ENCODE measurements around the gene RPN1.
"Not testable (repeated sequence)": the region's sequence is repeated elsewhere in the genome, so short reads cannot be mapped to it uniquely, and the experiment has no call there.

RPN1 gene

GRCh38 chr3:128650096-128651050 lies at the start of gene RPN1:
RPN1 (minus strand) TSS chr3:128650818; CDS start chr3:128650800, 18 bp downstream.
- in situ Hi-C loops (cut with HindIII; ENCODE audit: low sequenced_read_pairs) = no loop called here

- in situ Hi-C loops (cut with HindIII; ENCODE audit: low sequenced_read_pairs) = no loop called here
Observed at GRCh38 chr3:128698211-128699047, 47.8 kb upstream of the RPN1 start.

DNA sequence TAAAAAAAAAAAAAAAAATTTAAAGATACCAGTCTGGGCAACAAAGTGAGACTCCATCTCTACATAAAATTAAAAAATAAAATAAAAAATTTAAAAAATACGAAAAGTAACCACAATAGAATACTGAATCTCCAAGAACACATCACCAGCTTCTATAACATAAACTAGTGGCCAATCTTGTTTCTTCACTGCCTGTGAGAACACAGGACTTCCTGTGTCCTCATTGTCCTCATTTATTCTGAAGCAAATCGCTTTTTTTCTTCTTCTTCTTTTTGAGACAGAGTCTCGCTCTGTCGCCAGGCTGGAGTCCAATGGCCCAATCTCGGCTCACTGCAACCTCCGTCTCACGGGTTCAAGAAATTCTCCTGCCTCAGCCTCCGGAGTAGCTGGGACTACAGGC lies 46.7 kb upstream of the RPN1 start:
- in situ Hi-C loops (cut with HindIII; ENCODE audit: low sequenced_read_pairs) = no loop called here

DNA sequence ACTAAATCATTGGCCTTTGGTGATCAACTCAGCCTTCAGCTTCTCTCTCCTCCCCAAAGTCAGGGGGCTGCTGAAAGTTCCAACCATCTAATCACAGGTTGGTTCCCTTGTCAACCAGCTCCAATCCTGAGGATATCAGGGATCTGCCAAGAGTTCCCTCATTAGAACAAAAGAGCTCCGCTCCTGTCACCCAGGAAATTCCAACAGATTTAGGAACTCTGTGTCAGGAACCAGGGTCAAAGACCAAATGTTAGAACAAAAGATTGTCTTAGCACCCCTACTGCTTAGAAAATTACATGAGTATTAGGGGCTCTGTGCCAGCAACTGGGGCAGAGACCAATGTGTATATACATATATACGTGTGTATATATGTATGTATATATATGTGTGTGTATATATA lies 43.1 kb upstream of the RPN1 start:
- in situ Hi-C loops (cut with HindIII; ENCODE audit: low sequenced_read_pairs) = no loop called here

- in situ Hi-C loops (cut with HindIII; ENCODE audit: low sequenced_read_pairs) = no loop called here
Observed at GRCh38 chr3:128689060-128689459, 38.4 kb upstream of the RPN1 start.

GRCh38 chr3:128686465-128686864 lies 35.8 kb upstream of the RPN1 start:
- in situ Hi-C loops (cut with HindIII; ENCODE audit: low sequenced_read_pairs) = no loop called here

- in situ Hi-C loops (cut with HindIII; ENCODE audit: low sequenced_read_pairs) = no loop called here
Observed at GRCh38 chr3:128684986-128685726, 34.5 kb upstream of the RPN1 start.

- in situ Hi-C loops (cut with HindIII; ENCODE audit: low sequenced_read_pairs) = no loop called here
Observed at GRCh38 chr3:128683957-128684356, 33.3 kb upstream of the RPN1 start.

DNA sequence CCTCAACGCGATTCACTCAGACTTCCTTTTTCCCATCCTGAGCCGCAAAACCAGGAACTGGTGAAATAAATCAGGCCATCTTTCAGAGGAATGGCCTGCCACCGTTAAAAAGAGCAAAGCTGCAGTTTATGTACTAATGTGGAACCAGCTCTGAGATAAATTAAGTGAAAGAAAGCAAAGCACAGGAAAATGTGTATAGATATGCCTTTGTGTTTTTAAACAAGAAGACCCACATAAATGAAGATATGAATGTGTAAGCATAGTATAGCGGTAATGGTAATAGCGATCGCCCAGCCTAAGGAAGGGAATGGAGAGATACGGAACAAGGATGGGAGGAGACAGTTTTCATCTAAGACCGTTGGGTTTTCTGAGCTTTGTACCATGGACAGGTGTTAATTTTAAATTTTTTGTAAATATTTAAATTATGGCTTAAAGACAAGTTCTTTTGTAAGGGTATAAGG lies 30.8 kb upstream of the RPN1 start:
- in situ Hi-C loops (cut with HindIII; ENCODE audit: low sequenced_read_pairs) = no loop called here

DNA sequence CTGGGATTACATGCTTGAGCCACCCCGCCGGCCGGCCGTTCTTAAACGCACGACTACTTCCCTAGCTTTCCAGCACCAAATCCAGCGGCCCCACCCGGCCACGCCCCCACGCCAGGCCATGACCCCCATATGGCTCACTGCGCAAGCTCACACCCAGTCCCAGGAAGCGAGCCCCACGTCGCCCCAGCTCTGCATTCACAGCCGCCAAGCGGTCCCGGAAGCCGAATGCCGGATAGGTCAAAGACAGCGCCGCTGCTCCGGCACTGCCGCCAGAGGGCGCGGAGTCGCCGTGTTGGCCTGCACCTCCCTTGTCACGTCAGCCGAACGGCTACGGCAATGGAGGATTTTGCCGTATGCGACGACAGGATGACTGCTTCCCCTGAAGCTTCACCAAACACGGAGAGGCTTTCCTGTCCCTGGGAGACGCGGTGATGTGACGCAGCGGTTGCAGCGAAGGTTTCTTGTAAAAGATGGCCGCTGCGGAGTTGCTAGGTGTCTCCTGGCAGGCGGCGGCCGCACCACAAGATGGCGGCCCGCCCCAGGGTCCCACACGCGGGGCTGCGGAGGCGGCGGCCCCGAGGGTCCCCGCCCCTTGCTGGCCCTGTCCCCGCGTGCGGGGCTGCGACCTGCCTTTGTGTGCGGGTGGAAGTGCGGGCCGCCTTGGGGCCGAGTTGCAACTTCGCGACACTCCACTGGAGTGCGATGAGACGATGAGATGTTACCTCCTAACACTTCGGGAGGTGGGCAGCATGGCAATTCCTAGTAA lies 30.2 kb upstream of the RPN1 start:
- in situ Hi-C loops (cut with HindIII; ENCODE audit: low sequenced_read_pairs) = no loop called here

GRCh38 chr3:128679338-128679737 lies 28.7 kb upstream of the RPN1 start:
- in situ Hi-C loops (cut with HindIII; ENCODE audit: low sequenced_read_pairs) = no loop called here

GRCh38 chr3:128675802-128676201 lies 25.2 kb upstream of the RPN1 start:
- in situ Hi-C loops (cut with HindIII; ENCODE audit: low sequenced_read_pairs) = not testable (repeated sequence)

DNA sequence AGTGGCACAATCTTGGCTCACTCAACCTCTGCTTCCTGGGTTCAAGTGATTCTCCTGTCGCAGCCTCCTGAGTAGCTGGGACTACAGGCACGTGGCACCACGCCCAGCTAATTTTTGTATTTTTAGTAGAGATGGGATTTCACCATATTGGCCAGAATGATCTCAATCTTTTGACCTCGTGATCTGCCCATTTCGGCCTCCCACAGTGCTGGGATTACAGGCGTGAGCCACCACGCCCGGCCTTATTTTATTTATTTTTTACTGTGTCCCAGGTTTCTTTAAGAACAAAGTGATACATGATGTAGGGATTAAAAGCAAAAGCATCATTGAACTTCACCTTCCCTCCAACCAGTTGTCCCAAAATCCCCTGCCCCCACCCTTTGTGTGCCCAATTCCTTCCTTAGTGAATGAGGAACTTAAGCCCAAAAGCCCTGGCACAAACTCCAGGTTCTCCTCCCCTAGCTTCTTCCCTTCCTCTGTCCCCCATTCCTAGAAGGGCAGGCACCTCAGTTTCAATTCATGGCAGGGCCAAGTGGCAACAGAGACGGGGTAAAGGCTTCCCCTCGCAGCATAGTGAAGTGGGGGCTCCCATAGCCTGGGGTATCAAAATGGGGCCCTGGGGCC lies 23.7 kb upstream of the RPN1 start:
- in situ Hi-C loops (cut with HindIII; ENCODE audit: low sequenced_read_pairs) = no loop called here

DNA sequence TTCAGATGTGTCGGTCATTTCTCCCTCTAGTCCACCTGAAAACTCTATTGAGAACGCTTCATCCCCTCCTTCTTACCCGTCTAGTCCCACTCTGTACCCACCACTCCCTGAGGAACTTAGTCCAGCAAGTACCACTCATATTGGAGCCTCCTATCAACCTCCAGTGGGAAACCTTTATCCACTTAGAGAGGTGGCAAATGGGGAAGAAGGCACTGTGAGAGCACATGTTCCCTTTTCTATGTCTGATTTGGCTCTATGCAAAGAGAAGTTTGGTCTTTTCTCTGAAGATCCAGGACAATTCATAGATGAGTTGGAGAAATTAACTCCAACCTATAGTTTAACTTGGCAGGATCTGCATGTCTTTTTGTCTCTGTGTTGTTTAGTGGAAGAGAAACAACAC lies 17.0 kb upstream of the RPN1 start:
- in situ Hi-C loops (cut with HindIII; ENCODE audit: low sequenced_read_pairs) = no loop called here

GRCh38 chr3:128665362-128666021 lies 14.9 kb upstream of the RPN1 start:
- in situ Hi-C loops (cut with HindIII; ENCODE audit: low sequenced_read_pairs) = no loop called here

DNA sequence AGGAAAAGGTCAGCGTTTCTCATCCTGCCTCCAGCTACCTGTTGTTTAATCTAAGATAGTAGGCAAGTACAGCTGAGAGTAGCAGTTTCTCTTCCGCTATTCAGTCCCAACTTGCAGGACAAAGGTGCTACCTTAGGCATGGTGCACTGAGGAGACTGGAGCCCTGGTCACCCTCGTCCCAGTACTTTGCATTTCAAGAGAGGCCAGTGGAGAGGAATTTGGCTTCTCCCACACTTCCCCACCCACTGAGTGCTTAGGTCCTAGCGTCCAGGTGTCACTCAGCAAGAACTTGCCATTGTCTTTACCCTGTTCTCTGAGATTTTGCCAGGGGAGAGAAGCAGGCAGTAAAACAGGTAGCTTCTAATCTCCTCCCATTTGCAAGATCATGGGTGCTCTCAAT lies 12.5 kb upstream of the RPN1 start:
- in situ Hi-C loops (cut with HindIII; ENCODE audit: low sequenced_read_pairs) = no loop called here

DNA sequence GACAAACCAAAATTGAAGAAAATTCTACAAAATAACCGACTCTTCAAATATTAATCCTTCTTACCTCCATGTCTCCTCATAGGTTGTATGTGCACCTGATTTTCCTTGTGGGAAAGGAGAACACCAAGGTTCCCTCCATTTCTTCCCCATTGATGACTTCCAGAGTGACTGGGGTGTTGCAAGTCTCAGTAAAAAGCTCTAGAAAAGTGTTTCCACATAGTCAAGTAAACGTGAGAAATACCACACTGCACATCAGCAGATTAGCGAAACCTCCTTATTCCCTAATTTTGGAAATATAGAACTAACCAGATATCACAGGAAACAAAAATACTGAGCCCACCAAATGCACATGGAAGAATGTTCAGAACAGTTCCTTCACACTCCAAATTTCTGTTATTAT lies 4.9 kb upstream of the RPN1 start:
- in situ Hi-C loops (cut with HindIII; ENCODE audit: low sequenced_read_pairs) = no loop called here

DNA sequence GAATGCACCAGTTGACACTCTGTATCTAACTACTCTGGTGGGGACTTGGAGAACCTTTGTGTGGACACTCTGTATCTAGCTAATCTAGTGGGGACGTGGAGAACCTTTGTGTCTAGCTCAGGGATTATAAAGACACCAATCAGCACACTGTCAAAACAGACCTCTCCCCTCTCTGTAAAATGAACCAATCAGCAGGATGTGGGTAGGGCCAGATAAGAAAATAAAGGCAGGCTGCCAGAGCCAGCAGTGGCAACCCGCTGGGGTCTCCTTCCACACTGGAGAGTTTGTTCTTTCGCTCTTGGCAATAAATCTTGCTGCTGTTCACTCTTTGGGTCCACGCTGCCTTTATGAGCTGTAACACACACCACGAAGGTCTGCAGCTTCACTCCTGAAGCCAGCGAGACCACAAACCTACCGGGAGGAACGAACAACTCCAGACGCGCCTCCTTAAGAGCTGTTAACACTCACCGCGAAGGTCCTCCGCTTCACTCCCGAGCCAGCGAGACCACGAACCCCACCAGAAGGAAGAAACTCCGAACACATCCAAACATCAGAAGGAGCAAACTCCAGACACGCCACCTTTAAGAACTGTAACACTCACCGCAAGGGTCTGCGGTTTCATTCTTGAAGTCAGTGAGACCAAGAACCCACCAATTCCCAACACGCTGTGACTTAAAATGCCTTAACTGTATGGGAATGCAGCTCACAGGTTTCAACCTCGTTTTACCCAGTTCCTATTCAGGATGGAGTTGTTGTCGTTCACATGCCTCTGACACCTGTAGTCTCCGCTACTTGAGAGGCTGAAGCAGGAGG lies 3.6 kb upstream of the RPN1 start:
- in situ Hi-C loops (cut with HindIII; ENCODE audit: low sequenced_read_pairs) = not testable (repeated sequence)

Data from DLD1 (cell line).